ENCODE results near the gene MAP7D2.

The MAP7D2 gene

DNA sequence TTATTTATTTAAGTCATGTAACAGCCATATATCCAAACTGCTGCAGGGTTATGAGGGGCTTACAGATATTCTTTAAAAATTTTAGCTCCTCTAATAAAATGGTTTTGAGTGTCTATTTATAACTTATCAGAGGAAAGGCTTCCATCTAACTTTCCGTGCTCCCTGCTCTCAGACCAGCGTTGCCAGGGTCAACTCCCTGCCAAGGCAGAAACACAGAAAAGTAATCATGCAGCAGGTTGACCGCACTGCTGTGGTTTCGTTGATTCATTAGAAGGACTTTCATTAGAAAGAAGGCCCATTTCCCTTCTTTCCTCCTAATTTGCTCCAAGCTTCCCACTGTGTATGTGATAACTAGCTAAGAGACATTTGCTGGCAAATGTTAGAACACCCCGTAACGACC, 159.8 kb downstream of the MAP7D2 start:
- H3K4me3 ChIP-seq (ENCODE audit: insufficient read length, low read depth) = no peak overlapping the region

More for the DNA sequence above, 159.8 kb downstream of the MAP7D2 start:
- peaks cover 7% of the 10 kb centered on the region for H3K36me3 ChIP-seq (ENCODE audit: insufficient read depth, insufficient read length, low read length)
- no peaks in the 10 kb centered on the region for H3K27me3 ChIP-seq (ENCODE audit: insufficient read depth, insufficient read length)
- DNase-seq (ENCODE audit: low read depth, low spot score) = no peak
- H3K4me1 ChIP-seq (ENCODE audit: insufficient read depth, insufficient read length) = no peaks in the 10 kb centered on the region
- no peaks in the 10 kb centered on the region for H3K9me3 ChIP-seq (ENCODE audit: insufficient read depth, low read length)
- no peak overlapping the region for H3K9ac ChIP-seq (ENCODE audit: insufficient read length, low read depth)
- TF ChIP-seq ZNF274 (IDR thresholded peaks at IDR 0.05; ENCODE audit: low read depth, low read length) (no peak), SUZ12 (IDR thresholded peaks at IDR 0.05; ENCODE audit: extremely low read depth, insufficient read depth, insufficient read length) (no peak), YY1 (IDR thresholded peaks at IDR 0.05; ENCODE audit: insufficient read depth, insufficient read length) (no peak)
